Prostate gland (tissue), 2 donors: ENCODE data around the gene PGGT1B.

Source experiments
- POLR2A ChIP-seq: fragments of 450-650 bp; IDR thresholded peaks from one replicate; pipeline ENCODE4 v1.6.1; 2016; ENCODE audit warnings: antibody characterized with exemption, mild to moderate bottlenecking
- POLR2AphosphoS5 ChIP-seq: sonication (generic); formaldehyde crosslinking; IDR thresholded peaks from one replicate; pipeline ENCODE4 v1.6.1; 2017; ENCODE audit warnings: antibody characterized with exemption
- TF ChIP-seq, protein P1 (sequence below), 4 experiments: fragments of 200-600 bp in 2 of 4; fragments of 450-650 bp in 2 of 4; sonication (generic) in 2 of 4; IDR thresholded peaks; 1 replicate in 3 of 4; 2 replicates in 1 of 4; pipeline ENCODE4 v1.5.1; 2016 to 2019; ENCODE audit warnings: antibody characterized with exemption in 4 of 4, mild to moderate bottlenecking in 2 of 4, moderate library complexity in 2 of 4

DNA sequence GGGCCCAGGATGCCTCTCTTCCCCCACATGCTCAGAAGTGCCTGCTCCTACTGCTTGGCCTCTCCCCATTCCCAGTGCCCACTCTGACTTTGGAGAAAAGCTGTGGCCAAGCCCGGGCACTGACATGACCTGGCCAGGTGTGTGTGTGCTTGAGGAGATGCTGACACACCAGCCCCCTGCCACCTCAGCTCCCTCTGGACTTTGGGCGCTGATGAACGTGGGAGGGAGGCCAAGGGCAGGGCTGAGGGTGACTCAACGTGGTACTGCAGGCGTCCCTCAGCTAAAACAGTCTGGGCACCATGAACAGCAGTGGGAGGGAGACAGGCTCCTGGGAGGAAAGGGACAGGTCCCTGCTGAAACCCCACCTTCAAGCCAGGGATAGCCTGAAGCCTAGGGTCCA lies 96.9 kb downstream of the PGGT1B start:
- TF ChIP-seq, protein P1, sequence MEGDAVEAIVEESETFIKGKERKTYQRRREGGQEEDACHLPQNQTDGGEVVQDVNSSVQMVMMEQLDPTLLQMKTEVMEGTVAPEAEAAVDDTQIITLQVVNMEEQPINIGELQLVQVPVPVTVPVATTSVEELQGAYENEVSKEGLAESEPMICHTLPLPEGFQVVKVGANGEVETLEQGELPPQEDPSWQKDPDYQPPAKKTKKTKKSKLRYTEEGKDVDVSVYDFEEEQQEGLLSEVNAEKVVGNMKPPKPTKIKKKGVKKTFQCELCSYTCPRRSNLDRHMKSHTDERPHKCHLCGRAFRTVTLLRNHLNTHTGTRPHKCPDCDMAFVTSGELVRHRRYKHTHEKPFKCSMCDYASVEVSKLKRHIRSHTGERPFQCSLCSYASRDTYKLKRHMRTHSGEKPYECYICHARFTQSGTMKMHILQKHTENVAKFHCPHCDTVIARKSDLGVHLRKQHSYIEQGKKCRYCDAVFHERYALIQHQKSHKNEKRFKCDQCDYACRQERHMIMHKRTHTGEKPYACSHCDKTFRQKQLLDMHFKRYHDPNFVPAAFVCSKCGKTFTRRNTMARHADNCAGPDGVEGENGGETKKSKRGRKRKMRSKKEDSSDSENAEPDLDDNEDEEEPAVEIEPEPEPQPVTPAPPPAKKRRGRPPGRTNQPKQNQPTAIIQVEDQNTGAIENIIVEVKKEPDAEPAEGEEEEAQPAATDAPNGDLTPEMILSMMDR (IDR thresholded peaks at IDR 0.05): no peak
- TF ChIP-seq POLR2AphosphoS5: no peak
- no peak for TF ChIP-seq POLR2A
